Stomach (tissue), 4 donors: Measurements from ENCODE around the gene ERBB4.

ENCODE experiments used
- EP300 ChIP-seq: sonication (generic); formaldehyde crosslinking; IDR thresholded peaks from one replicate; pipeline ENCODE4 v1.6.1; 2017; ENCODE audit warnings: antibody characterized with exemption
- TF ChIP-seq, protein P1 (sequence below), 7 experiments: fragments of 450-650 bp in 4 of 7; fragments of 200-600 bp in 3 of 7; sonication (generic) in 3 of 7; IDR thresholded peaks; one replicate each; pipeline ENCODE4 v1.5.1; 2016 to 2019; ENCODE audit warnings: antibody characterized with exemption in 7 of 7, control low read depth in 2 of 7, mild to moderate bottlenecking in 1 of 7

DNA sequence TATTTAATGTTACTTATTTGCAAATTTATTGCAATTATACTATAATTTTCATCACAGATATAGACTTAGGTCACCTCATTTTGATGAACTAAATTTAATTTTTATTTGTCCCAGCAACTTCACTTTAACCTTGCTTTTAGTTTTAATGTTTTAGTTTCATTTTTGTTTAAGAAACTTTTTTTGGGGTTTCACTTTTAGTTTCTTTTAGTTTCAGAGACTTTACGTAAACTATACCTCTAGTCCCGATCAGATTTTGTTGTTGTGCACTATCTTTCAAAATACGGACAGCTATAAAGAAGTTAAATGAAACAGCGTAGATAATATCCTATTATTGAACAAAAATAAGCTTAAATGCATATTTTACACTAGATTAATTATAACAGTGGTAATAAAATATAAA, 460.5 kb downstream of the ERBB4 start:
- TF ChIP-seq, protein P1, sequence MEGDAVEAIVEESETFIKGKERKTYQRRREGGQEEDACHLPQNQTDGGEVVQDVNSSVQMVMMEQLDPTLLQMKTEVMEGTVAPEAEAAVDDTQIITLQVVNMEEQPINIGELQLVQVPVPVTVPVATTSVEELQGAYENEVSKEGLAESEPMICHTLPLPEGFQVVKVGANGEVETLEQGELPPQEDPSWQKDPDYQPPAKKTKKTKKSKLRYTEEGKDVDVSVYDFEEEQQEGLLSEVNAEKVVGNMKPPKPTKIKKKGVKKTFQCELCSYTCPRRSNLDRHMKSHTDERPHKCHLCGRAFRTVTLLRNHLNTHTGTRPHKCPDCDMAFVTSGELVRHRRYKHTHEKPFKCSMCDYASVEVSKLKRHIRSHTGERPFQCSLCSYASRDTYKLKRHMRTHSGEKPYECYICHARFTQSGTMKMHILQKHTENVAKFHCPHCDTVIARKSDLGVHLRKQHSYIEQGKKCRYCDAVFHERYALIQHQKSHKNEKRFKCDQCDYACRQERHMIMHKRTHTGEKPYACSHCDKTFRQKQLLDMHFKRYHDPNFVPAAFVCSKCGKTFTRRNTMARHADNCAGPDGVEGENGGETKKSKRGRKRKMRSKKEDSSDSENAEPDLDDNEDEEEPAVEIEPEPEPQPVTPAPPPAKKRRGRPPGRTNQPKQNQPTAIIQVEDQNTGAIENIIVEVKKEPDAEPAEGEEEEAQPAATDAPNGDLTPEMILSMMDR (IDR thresholded peaks at IDR 0.05), result no peak
- TF ChIP-seq EP300, result no peak
